Nephron progenitor cell (in vitro differentiated cells): ENCODE data around the gene ACAD8.

Source experiments
- DNase-seq: peaks from one replicate; pipeline ENCODE4 v3.0.0; 2021
- H3K27ac Mint-ChIP-seq: 2 replicates; pipeline ENCODE4 v1.8.0; 2021; ENCODE audit warnings: mild to moderate bottlenecking, moderate library complexity, mixed read lengths
- H3K27me3 Mint-ChIP-seq: 2 replicates; pipeline ENCODE4 v1.8.0; 2021; ENCODE audit warnings: mild to moderate bottlenecking, low read depth, mixed read lengths; ENCODE audit not compliant: poor library complexity
- H3K36me3 Mint-ChIP-seq: 2 replicates; pipeline ENCODE4 v1.8.0; 2021; ENCODE audit warnings: low read depth, mixed read lengths
- H3K4me1 Mint-ChIP-seq: 2 replicates; pipeline ENCODE4 v1.8.0; 2021; ENCODE audit warnings: mixed read lengths
- H3K4me3 Mint-ChIP-seq: 2 replicates; pipeline ENCODE4 v1.8.0; 2021; ENCODE audit warnings: mild to moderate bottlenecking, moderate library complexity, mixed read lengths
- H3K9me3 Mint-ChIP-seq: 2 replicates; pipeline ENCODE4 v1.8.0; 2021; ENCODE audit warnings: mild to moderate bottlenecking, moderate library complexity, mixed read lengths
- CTCF ChIP-seq: fragments of 200-600 bp; sonication (generic); IDR thresholded peaks from 2 replicates; pipeline ENCODE4 v1.5.0; 2021; ENCODE audit warnings: antibody characterized with exemption

ACAD8 gene

GRCh38 chr11:134287561-134287960 is 34.2 kb downstream of the ACAD8 start:
- DNase-seq = no peak
- Mint-ChIP-seq H3K27me3 (peaks cover 12% of the 10 kb centered on the region), H3K4me1 (peaks cover 33% of the 10 kb centered on the region), H3K9me3 (no peaks in the 10 kb centered on the region), H3K36me3 (no peaks in the 10 kb centered on the region), H3K4me3 (no peak overlapping the region), H3K27ac (peak overlapping the region; percentile 14)
- TF ChIP-seq CTCF = no peak

GRCh38 chr11:134288486-134288885 is 35.1 kb downstream of the ACAD8 start:
- DNase-seq = no peak
- TF ChIP-seq CTCF = no peak
- Mint-ChIP-seq H3K27me3 (peaks cover 12% of the 10 kb centered on the region), H3K9me3 (no peaks in the 10 kb centered on the region), H3K27ac (no peak overlapping the region), H3K36me3 (no peaks in the 10 kb centered on the region), H3K4me1 (peaks cover 33% of the 10 kb centered on the region), H3K4me3 (no peak overlapping the region)

GRCh38 chr11:134289167-134289566 is 35.8 kb downstream of the ACAD8 start:
- H3K36me3 Mint-ChIP-seq = no peaks in the 10 kb centered on the region
- no peaks in the 10 kb centered on the region for H3K9me3 Mint-ChIP-seq
- H3K27ac Mint-ChIP-seq = no peak overlapping the region
- TF ChIP-seq CTCF = no peak
- H3K4me1 Mint-ChIP-seq = peaks cover 33% of the 10 kb centered on the region
- H3K27me3 Mint-ChIP-seq = peaks cover 13% of the 10 kb centered on the region
- DNase-seq = no peak
- no peak overlapping the region for H3K4me3 Mint-ChIP-seq

GRCh38 chr11:134289789-134290188 is 36.4 kb downstream of the ACAD8 start:
- Mint-ChIP-seq H3K27ac (peak overlapping the region; percentile 76), H3K4me1 (peaks cover 33% of the 10 kb centered on the region), H3K9me3 (no peaks in the 10 kb centered on the region), H3K27me3 (peaks cover 13% of the 10 kb centered on the region), H3K36me3 (no peaks in the 10 kb centered on the region), H3K4me3 (no peak overlapping the region)
- DNase-seq = peak; percentile 47
- TF ChIP-seq CTCF = no peak

- Mint-ChIP-seq H3K4me1 (peaks cover 33% of the 10 kb centered on the region), H3K27me3 (peaks cover 13% of the 10 kb centered on the region), H3K27ac (no peak overlapping the region), H3K36me3 (no peaks in the 10 kb centered on the region), H3K9me3 (no peaks in the 10 kb centered on the region), H3K4me3 (no peak overlapping the region)
- DNase-seq = no peak
- TF ChIP-seq CTCF = no peak
These were observed 37.3 kb downstream of the ACAD8 start for GRCh38 chr11:134290646-134291045.

- no peaks in the 10 kb centered on the region for H3K9me3 Mint-ChIP-seq
- no peak overlapping the region for H3K4me3 Mint-ChIP-seq
- H3K4me1 Mint-ChIP-seq = peaks cover 33% of the 10 kb centered on the region
- H3K27me3 Mint-ChIP-seq = peaks cover 9% of the 10 kb centered on the region
- DNase-seq = no peak
- no peaks in the 10 kb centered on the region for H3K36me3 Mint-ChIP-seq
- TF ChIP-seq CTCF = no peak
- H3K27ac Mint-ChIP-seq = no peak overlapping the region
These were observed 37.8 kb downstream of the ACAD8 start for GRCh38 chr11:134291196-134291595.
